ENCODE data around the gene CNTF.
"Not testable (repeated sequence)": the region's sequence is repeated elsewhere in the genome, so short reads cannot be mapped to it uniquely, and the experiment has no call there.

Gene CNTF

DNA sequence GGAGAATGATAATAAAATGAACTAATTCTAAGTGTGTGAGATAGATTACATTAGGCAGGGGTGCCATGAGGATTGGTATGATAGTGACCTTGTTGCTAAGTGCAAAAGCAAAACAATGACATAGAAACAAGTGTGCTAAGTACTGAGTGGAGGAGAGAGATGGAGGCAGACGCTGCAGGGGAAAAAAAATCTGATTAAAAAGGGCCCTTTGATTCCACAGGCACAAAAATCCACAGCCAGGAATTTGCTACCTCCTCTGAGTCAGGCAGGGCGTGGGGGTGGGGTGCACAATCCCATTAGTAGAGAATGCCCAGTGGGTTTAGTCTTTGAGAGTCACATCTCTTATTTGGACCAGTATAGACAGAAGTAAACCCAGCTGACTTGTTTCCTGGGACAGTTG, at the start of gene CNTF:
Gene CNTF, plus strand, starts transcription at position 322 of the 400 bp plus-strand sequence. CDS start 88 bp downstream, outside the sequence.
- DNase-seq = no peak

DNA sequence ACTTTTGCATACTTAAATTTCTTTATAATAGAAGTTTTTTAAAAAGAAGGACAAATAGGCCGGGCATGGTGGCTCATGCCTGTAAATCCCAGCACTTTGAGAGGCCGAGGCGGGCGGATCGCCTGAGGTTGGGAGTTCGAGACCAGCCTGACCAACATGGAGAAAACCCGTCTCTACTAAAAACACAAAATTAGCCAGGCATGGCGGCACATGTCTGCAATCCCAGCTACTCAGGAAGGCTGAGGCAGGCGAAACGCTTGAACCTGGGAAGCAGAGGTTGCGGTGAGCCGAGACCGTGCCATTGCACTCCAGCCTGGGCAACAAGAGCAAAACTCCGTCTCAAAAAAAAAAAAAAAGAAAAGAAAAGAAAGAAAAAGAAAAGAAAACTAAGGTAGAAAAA, 49.6 kb upstream of the CNTF start:
- DNase-seq = not testable (repeated sequence)

- no peak for DNase-seq
Observed at GRCh38 chr11:58573451-58574104, 48.9 kb upstream of the CNTF start.

GRCh38 chr11:58574881-58575280, 47.6 kb upstream of the CNTF start:
- DNase-seq = no peak

- DNase-seq = no peak
Observed at GRCh38 chr11:58575377-58576020, 47.0 kb upstream of the CNTF start, which contains the start of gene LPXN. TSS of gene LPXN (minus strand) at chr11:58575856. CDS start at chr11:58575772, 84 bp downstream.

DNA sequence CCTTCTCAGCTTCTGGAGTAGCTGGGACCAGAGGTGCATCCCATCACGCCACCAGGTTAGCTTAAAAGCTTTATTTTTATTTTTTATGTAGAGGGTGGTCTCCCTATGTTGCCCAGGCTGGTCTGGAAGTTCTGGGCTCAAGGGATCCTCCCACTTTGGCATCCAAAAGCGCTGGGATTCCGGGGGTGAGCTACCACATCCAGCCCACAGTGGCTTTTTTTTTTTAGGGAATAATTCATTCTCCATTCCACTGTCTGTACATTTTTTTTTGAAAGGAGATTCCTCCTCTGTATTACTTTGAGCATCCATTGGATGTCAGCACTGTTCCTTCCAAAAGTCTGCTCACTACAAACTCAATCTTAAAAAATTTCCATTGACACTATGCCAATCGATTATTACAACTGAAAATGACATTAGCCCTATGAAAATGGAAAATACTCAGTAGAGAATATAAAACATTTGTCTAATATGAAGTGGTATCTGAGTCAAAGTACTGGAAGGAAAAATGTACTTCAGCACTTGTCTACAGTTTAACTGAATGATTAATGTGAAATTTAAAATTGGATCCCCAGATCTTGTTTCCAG, 45.5 kb upstream of the CNTF start:
- DNase-seq = no peak

DNA sequence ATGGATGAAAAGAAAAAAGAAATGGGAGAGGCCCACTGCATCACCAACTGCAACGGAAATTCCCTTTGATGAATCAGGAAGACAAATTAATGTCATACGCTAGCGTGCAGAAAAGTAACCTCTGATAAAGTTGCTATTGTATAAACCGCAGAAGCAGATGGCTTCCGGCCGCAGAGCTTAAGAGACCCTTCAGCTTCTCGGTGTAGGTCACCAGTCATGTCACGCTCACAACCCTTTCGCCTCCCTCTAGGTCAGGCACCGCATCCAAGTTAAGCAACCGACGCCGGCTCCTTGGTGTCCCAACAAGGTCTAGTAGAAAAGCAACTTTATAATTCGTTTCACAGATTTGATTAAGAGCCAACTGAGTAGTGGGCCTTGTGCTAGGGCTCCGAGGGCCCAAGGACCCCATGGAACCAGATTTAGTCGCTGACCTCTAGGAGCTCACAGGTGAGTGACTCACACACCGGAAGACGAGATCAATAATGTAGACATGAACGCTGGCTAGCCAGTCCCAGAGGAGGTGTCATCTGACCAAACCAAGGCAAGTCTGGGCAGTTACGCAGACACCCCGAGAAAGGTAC, 44.8 kb upstream of the CNTF start:
- DNase-seq = no peak

DNA sequence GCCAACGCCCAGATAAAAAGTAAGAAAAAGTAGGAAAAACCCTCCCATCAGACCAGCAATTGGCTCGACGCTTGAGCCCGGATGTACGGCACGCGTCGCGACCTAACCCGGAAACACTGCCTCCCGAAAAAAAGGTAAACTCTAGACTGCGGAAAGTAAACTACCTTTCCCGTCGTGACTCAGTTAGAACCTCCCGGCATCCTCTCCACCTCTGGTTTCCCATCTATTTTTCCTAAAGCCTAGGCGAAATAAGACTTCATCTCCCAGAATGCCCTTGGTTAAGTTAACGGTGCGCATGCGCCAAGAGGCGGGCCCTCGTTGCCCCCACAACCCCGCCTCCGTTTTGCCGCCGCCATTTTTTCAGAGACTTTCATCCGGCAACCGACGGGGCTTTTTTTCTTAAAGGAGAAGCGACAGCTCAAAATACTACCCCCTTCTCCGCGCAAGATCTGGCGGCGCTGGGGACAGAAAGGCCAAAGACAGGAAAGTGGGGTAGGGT, 44.3 kb upstream of the CNTF start:
- DNase-seq = peak; percentile 100

DNA sequence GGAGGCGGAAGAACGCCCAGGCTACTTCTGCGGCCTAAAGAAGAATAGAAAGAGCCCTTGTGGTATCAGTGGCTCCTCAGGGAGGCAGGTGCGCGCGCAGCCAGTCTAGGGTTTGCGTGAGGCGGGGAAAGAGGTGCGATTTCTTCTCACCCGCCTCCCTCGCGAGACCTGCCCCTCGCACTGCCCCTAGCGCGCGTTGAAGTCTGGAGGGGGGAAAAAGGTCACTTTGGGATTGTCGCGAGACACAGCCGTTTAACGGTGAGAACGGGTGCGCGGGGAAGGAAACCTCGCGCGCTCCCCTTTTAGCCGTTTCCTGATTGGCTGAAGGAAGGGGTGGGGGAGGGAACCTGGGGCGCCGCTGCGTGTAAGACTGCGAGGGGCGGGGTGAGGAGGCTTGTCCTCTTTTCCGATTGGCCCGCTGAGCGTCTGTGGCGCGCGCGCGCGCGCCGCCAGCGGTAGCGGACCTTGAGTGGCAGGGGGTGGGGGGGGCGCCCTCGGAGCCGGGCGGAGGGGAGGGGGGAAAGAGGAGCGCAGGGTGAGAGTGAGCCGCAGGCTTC, 43.8 kb upstream of the CNTF start, which contains the start of gene ZFP91:
Gene ZFP91, plus strand, starts transcription at position 429 of the 557 bp plus-strand sequence. CDS start 219 bp downstream, outside the sequence.
- DNase-seq = peak; percentile 99

DNA sequence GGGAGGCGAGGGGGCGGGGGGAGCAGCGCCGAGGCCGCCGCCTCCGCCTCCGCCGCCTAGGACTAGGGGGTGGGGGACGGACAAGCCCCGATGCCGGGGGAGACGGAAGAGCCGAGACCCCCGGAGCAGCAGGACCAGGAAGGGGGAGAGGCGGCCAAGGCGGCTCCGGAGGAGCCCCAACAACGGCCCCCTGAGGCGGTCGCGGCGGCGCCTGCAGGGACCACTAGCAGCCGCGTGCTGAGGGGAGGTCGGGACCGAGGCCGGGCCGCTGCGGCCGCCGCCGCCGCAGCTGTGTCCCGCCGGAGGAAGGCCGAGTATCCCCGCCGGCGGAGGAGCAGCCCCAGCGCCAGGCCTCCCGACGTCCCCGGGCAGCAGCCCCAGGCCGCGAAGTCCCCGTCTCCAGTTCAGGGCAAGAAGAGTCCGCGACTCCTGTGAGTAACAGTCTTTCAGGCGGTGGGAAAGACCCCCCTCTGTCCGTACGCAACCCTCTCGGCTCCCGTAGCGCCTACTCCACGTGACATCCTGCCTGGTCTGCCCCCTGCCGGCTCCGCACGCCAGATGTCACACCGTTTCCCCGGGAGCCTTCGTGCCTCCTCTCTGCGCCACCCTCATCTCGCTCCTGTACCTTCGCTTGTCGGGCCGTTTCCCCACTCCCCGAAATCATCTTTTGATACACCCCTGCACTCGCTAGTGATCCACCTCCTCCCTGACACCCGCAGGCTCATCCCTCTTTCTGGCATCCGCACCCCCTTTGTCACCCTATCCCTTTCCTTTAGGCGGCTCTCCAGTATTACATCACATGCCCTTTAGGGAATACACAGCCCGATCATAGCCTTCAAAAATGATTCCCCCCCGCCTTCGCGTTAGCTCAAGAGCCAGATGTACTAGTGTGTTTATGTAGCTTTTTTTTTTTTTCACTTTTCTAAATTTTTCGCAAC, 43.0 kb upstream of the CNTF start:
- peak; percentile 96 for DNase-seq

DNA sequence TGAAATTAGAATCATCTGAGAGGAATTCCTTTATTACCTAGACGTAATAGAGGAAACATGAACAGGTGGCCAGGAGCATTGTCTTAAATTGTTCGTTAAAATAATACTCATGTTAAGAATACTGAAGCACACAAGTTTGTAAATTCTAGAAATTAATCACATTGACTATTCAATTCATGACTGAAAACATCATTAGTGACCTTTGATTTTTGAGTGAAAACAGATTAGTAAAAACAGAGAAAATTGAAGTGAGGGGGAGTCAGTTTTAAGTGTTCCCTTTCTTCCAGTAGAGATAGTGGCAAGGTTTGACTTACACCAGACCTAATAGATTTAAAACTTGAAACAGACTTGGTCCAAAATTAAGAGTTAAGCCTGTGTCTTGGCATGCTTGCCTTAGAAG, 42.2 kb upstream of the CNTF start:
- DNase-seq = no peak

GRCh38 chr11:58582437-58582836, 40.0 kb upstream of the CNTF start:
- DNase-seq = no peak

- no peak for DNase-seq
Observed at GRCh38 chr11:58586998-58587397, 35.5 kb upstream of the CNTF start.

DNA sequence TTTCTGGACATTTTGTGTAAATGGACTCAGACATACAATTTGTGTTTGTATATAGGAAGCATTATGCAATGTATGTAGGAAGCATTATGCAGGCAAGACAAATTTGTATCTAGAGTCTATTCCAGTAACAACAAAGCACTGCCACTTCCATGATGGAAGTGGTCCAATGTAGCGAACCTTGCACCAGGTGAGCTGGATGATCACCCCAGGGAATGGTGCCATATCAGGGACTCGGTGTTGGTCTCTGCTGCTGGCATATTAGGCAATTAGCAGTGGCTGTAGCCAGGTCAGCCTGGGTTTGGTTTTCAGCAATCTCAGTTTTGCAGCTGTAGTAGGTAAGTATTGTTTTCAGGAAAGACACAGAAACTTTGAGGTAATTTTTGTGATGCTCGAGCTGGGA, 30.8 kb upstream of the CNTF start:
- DNase-seq = no peak

GRCh38 chr11:58592760-58593472, 29.5 kb upstream of the CNTF start:
- no peak for DNase-seq

- no peak for DNase-seq
Observed at GRCh38 chr11:58594826-58595225, 27.6 kb upstream of the CNTF start.

DNA sequence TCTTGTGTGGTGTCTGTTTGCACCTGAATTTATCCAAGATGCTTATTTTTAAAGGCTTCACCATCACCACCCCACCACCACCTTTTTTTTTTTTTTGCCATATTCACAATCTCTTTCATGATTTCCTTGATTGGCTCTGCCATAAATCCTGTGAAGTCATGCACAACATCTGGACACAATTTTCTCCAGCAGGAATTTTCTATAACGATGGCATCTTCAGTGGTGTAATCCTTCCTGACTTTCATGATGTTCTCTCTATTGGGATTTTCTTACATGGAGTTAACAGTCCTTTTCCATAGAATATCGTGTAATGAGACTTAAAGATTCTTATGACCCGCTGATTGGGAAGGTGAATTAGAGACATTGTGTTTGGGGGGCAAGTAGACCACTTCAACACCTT, 25.8 kb upstream of the CNTF start:
- DNase-seq = no peak

DNA sequence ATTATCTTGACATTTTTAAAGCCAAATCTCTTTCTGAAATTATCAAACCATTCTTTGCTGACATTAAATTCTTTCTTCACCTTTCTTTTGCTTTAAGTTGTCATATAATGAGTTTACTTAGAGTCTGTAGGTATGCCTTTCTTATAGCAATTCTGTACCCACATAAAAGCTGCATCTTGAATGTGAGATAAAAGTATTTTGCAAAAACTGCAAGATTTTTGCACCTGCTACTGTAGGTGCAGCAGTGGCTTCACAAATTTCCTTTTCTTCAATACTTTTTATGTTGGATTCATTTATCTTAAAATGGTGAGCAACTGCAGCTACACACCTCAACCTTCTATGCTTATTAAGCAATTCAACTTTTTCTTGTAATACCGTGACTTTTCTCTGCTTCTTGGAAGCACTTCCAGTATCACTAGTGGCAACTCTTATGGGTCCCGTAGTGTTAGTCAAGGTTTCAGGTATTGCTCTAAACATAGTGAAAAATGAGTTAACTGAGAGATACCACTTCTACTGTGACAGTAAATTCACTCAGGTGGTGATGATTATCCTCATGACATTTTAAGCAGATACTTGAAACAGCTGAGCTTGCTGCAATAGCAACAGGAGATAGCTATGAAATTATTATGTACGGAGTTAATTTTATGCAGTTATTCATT, 24.9 kb upstream of the CNTF start:
- DNase-seq = no peak

DNA sequence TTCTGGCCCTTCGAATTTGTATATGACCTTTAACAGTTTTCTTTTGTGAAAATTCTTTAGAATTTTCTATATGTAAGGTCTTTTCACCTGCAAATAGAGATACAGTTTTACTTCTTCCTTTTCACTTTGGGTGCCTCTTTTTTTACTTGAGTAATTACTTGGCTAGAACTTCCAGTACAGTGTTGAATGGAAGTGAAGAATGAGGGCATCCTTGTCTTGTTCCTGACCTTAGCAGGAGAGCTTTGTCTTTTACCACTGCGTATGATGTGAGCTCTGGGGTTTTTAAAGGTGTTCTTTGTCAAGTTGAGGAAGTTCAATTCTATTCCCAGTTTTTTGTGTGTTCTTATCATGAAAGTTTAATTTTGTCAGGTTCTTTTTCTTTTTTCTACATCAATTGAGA, 22.0 kb upstream of the CNTF start:
- DNase-seq = no peak

- DNase-seq = no peak
Observed at GRCh38 chr11:58606930-58607714, 15.3 kb upstream of the CNTF start.
